Choroid plexus epithelial cell (primary cell): ENCODE measurements around the gene TSPAN18.

Experiments used
- DNase-seq: peaks from one replicate; pipeline ENCODE4 v3.0.0-alpha.2; 2010; ENCODE audit warnings: low read depth
- H3K4me3 ChIP-seq: 2 replicates; pipeline ENCODE4 v1.5.1; 2011; ENCODE audit warnings: low read depth, mild to moderate bottlenecking, control low read depth, low read length, moderate library complexity
- TF ChIP-seq, protein P1 (sequence below): conservative IDR thresholded peaks from 2 replicates; pipeline ENCODE4 v1.5.1; 2011; ENCODE audit warnings: low read depth, mild to moderate bottlenecking, control low read depth, inconsistent platforms, low read length, moderate library complexity

Gene TSPAN18

GRCh38 chr11:44819346-44819745 lies 92.6 kb downstream of the TSPAN18 start:
- no peak overlapping the region for H3K4me3 ChIP-seq
- DNase-seq, result no peak
- TF ChIP-seq, protein P1, sequence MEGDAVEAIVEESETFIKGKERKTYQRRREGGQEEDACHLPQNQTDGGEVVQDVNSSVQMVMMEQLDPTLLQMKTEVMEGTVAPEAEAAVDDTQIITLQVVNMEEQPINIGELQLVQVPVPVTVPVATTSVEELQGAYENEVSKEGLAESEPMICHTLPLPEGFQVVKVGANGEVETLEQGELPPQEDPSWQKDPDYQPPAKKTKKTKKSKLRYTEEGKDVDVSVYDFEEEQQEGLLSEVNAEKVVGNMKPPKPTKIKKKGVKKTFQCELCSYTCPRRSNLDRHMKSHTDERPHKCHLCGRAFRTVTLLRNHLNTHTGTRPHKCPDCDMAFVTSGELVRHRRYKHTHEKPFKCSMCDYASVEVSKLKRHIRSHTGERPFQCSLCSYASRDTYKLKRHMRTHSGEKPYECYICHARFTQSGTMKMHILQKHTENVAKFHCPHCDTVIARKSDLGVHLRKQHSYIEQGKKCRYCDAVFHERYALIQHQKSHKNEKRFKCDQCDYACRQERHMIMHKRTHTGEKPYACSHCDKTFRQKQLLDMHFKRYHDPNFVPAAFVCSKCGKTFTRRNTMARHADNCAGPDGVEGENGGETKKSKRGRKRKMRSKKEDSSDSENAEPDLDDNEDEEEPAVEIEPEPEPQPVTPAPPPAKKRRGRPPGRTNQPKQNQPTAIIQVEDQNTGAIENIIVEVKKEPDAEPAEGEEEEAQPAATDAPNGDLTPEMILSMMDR, result no peak

GRCh38 chr11:44822369-44822768 lies 95.6 kb downstream of the TSPAN18 start:
- DNase-seq, result no peak
- TF ChIP-seq, protein P1, result no peak
- no peak overlapping the region for H3K4me3 ChIP-seq

DNA sequence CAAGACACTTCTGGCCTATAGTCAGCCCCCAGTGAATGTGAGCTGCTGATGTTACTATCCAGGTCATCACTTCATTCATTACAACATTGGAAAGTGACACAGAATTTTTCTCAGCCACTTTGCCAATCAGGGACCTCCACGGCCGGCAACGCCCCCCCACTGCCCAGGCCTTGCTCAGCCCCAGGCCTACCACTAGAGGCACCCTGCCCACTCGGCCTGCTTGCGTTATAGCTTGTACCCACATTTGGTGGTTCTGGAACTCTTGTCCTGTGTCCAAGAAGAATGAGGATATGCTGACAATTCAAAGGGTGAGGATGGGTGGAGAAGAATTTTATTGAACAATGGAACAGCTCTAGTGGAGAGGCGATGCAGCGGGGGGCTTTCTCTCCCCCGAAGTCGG lies 96.2 kb downstream of the TSPAN18 start:
- H3K4me3 ChIP-seq, result no peak overlapping the region
- no peak for DNase-seq
- TF ChIP-seq, protein P1, result peak; percentile 41

GRCh38 chr11:44823868-44824267 lies 97.1 kb downstream of the TSPAN18 start:
- TF ChIP-seq, protein P1, result no peak
- DNase-seq, result no peak
- H3K4me3 ChIP-seq, result no peak overlapping the region

GRCh38 chr11:44824300-44824704 lies 97.5 kb downstream of the TSPAN18 start:
- no peak for DNase-seq
- TF ChIP-seq, protein P1, result no peak

GRCh38 chr11:44825058-44825785 lies 98.5 kb downstream of the TSPAN18 start:
- DNase-seq, result no peak
- TF ChIP-seq, protein P1, result no peak

More at GRCh38 chr11:44824300-44824704, 97.5 kb downstream of the TSPAN18 start:
- H3K4me3 ChIP-seq, result no peak overlapping the region

DNA sequence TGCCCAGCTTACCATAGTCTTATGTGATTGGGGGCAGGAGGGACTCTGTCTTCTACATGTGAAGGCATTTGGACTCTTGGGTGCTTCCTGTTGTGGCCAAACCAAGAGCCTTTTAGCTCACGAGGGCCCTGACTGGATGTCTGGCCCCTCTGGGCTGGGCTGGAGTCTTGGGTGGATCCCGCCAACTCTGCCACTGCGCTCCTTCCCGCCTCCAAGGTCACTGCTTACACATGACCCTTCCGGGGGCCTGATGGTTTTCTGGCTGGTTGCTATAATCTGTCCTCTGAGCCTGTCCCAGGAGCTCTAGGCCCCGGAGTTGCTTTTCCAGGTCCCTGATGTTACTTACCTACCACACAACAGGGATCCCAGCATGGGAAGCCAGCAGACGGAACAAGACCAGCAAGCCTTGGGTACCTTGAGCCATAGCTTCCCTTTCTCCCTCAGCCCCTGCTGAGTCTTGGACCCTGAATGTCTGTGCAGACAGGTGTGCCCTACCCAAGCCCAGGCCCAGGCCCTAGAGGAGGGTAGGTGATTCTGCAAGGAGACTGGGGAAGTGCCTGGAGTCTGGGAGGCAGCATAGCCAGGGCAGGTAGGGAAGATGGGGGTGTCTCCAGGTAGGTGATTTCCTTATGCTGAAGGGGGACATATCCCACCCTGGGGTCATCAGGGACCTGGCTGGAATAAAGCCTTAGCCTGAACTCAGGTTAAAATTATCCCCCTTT lies 100.3 kb downstream of the TSPAN18 start:
- TF ChIP-seq, protein P1, result no peak
- no peak overlapping the region for H3K4me3 ChIP-seq
- DNase-seq, result no peak

More at GRCh38 chr11:44825058-44825785, 98.5 kb downstream of the TSPAN18 start:
- no peak overlapping the region for H3K4me3 ChIP-seq
